Neural progenitor cell (in vitro differentiated cells): ENCODE results near the gene ADTRP. TPM values are rescaled to one million over a fixed set of nuclear protein-coding genes. Genes with fewer than 3 reads are reported as not detected.

Experiments used
- DNase-seq: peaks from one replicate; pipeline ENCODE4 v3.0.0-alpha.2; 2016; ENCODE audit warnings: low spot score
- H2AFZ ChIP-seq: fragments of 200-600 bp; sonication (generic); replicated peaks from 2 replicates; pipeline ENCODE4 v1.6.1; 2016; ENCODE audit warnings: antibody characterized with exemption
- H3F3A ChIP-seq: fragments of 200-600 bp; sonication (generic); 2 replicates; pipeline ENCODE4 v1.6.1; 2016; ENCODE audit warnings: antibody characterized with exemption, low read depth
- H3K27ac ChIP-seq: fragments of 200-600 bp; sonication (generic); 2 replicates; pipeline ENCODE4 v1.5.1; 2016; ENCODE audit warnings: mild to moderate bottlenecking
- H3K27me3 ChIP-seq: fragments of 200-600 bp; sonication (generic); 2 replicates; pipeline ENCODE4 v1.6.1; 2016; ENCODE audit warnings: mild to moderate bottlenecking, moderate library complexity
- H3K36me3 ChIP-seq: fragments of 200-600 bp; sonication (generic); 2 replicates; pipeline ENCODE4 v1.5.1; 2016
- H3K4me1 ChIP-seq: fragments of 200-600 bp; sonication (generic); 2 replicates; pipeline ENCODE4 v1.6.1; 2016; ENCODE audit warnings: mixed run types
- H3K4me2 ChIP-seq: fragments of 200-600 bp; sonication (generic); 2 replicates; pipeline ENCODE4 v1.6.1; 2016
- H3K4me3 ChIP-seq: fragments of 200-600 bp; sonication (generic); 2 replicates; pipeline ENCODE4 v1.5.1; 2016
- H3K79me2 ChIP-seq: fragments of 200-600 bp; sonication (generic); 2 replicates; pipeline ENCODE4 v1.6.1; 2016; ENCODE audit warnings: low read depth
- H3K9ac ChIP-seq: fragments of 200-600 bp; sonication (generic); 2 replicates; pipeline ENCODE4 v1.6.1; 2016
- H3K9me3 ChIP-seq: fragments of 200-600 bp; sonication (generic); 2 replicates; pipeline ENCODE4 v1.5.1; 2016; ENCODE audit warnings: low read depth
- H4K20me1 ChIP-seq: fragments of 200-600 bp; sonication (generic); 2 replicates; pipeline ENCODE4 v1.6.1; 2016; ENCODE audit warnings: low read depth
- H3K27ac Mint-ChIP-seq: 3 replicates; pipeline ENCODE4 v1.8.0; 2021; ENCODE audit warnings: mixed read lengths
- H3K27me3 Mint-ChIP-seq: 2 replicates; pipeline ENCODE4 v1.8.0; 2022; ENCODE audit warnings: low read depth, mild to moderate bottlenecking, inconsistent platforms, moderate library complexity, mixed read lengths; ENCODE audit not compliant: insufficient read depth
- H3K36me3 Mint-ChIP-seq: 3 replicates; pipeline ENCODE4 v1.8.0; 2021; ENCODE audit warnings: mixed read lengths
- H3K4me1 Mint-ChIP-seq: 3 replicates; pipeline ENCODE4 v1.8.0; 2021; ENCODE audit warnings: mixed read lengths
- H3K4me3 Mint-ChIP-seq: 3 replicates; pipeline ENCODE4 v1.8.0; 2021; ENCODE audit warnings: mild to moderate bottlenecking, moderate library complexity, mixed read lengths
- H3K9me3 Mint-ChIP-seq: 3 replicates; pipeline ENCODE4 v1.8.0; 2020; ENCODE audit warnings: mixed read lengths
- EZH2 ChIP-seq: fragments of 200-600 bp; sonication (generic); IDR thresholded peaks from 2 replicates; pipeline ENCODE4 v1.6.1; 2017; ENCODE audit warnings: antibody characterized with exemption, mild to moderate bottlenecking, moderate library complexity
- EZH2phosphoT487 ChIP-seq: fragments of 200-600 bp; sonication (generic); IDR thresholded peaks from 2 replicates; pipeline ENCODE4 v1.6.1; 2017; ENCODE audit warnings: antibody characterized with exemption
- small RNA-seq: library from RNA; depleted of rRNA; stranded (forward); fragments of <200 nt; gene quantifications from one replicate; pipeline ENCODE3, GENCODE V24; 2015
- total RNA-seq: library from RNA; depleted of rRNA; stranded (reverse); fragments of >200 nt; gene quantifications from 2 replicates; pipeline ENCODE4 v1.2.3, GENCODE V29; 2015; ENCODE audit warnings: low replicate concordance
- TF ChIP-seq, protein P1 (sequence below): fragments of 200-600 bp; sonication (generic); IDR thresholded peaks from 2 replicates; pipeline ENCODE4 v1.5.1; 2017; ENCODE audit warnings: antibody characterized with exemption, mild to moderate bottlenecking

Gene ADTRP
- total RNA-seq, 1 donor from 2014 or later = not detected

DNA sequence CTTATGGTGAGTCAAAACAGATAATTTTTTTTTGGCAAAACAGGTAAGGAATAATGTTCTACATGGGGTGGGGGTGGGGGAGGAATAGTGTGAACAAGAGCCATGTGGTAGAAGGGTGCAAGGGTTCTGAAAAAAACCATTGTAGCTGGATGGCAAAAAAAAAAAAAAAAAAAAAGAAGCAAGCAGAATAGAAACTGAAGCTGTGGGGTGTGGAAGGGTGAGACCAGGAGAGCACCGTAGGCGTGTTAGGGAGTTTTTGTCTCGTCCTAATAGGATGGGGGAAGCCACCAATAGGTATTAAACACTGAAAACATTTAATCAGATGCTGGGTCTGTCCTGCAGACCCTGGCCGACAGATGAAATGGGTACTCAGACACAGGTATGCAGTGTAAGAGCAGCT, 110.1 kb downstream of the ADTRP start:
- no peak overlapping the region for H3K4me3 Mint-ChIP-seq
- Histone ChIP-seq H3K4me1 (no peaks in the 10 kb centered on the region), H3K9me3 (peaks cover 10% of the 10 kb centered on the region), H3K4me3 (no peak overlapping the region), H2AFZ (no peak overlapping the region), H3K79me2 (no peaks in the 10 kb centered on the region), H3K27me3 (no peaks in the 10 kb centered on the region), H3F3A (no peaks in the 10 kb centered on the region), H3K9ac (no peak overlapping the region), H4K20me1 (no peaks in the 10 kb centered on the region), H3K36me3 (no peaks in the 10 kb centered on the region), H3K4me2 (no peak overlapping the region), H3K27ac (no peak overlapping the region)
- no peaks in the 10 kb centered on the region for H3K36me3 Mint-ChIP-seq
- H3K27me3 Mint-ChIP-seq = no peaks in the 10 kb centered on the region
- DNase-seq = no peak
- H3K27ac Mint-ChIP-seq = no peak overlapping the region
- peaks cover 13% of the 10 kb centered on the region for H3K9me3 Mint-ChIP-seq
- no peaks in the 10 kb centered on the region for H3K4me1 Mint-ChIP-seq
- TF ChIP-seq, protein P1, sequence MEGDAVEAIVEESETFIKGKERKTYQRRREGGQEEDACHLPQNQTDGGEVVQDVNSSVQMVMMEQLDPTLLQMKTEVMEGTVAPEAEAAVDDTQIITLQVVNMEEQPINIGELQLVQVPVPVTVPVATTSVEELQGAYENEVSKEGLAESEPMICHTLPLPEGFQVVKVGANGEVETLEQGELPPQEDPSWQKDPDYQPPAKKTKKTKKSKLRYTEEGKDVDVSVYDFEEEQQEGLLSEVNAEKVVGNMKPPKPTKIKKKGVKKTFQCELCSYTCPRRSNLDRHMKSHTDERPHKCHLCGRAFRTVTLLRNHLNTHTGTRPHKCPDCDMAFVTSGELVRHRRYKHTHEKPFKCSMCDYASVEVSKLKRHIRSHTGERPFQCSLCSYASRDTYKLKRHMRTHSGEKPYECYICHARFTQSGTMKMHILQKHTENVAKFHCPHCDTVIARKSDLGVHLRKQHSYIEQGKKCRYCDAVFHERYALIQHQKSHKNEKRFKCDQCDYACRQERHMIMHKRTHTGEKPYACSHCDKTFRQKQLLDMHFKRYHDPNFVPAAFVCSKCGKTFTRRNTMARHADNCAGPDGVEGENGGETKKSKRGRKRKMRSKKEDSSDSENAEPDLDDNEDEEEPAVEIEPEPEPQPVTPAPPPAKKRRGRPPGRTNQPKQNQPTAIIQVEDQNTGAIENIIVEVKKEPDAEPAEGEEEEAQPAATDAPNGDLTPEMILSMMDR = no peak
- TF ChIP-seq EZH2phosphoT487 (no peak), EZH2 (no peak)

DNA sequence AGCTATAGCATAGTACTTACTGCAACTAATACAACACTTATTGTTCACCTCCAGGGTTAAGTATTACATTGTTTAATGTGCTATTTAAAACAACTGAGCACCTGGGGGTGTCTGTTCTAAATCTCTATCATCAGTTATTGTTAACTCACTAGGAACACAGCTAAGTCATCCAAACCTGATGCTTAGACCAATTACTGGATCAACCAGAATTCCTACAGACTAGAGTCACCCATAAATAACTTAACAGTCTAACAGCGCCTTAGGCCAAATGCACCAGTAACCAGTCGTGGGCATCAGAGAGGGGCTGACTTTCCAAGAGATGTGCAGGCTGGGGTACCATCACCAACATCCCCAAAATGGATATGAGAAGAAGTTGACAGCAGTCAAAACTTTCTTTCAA, 110.7 kb downstream of the ADTRP start:
- H3K4me1 ChIP-seq = no peaks in the 10 kb centered on the region
- H3K27me3 ChIP-seq = no peaks in the 10 kb centered on the region
- DNase-seq = no peak
- H4K20me1 ChIP-seq = no peaks in the 10 kb centered on the region
- H3K27me3 Mint-ChIP-seq = no peaks in the 10 kb centered on the region
- H3K27ac ChIP-seq = no peak overlapping the region
- no peaks in the 10 kb centered on the region for H3K4me1 Mint-ChIP-seq
- H3K9me3 Mint-ChIP-seq = peaks cover 13% of the 10 kb centered on the region
- H2AFZ ChIP-seq = no peak overlapping the region
- H3K4me2 ChIP-seq = no peak overlapping the region
- no peaks in the 10 kb centered on the region for H3K36me3 Mint-ChIP-seq
- no peaks in the 10 kb centered on the region for H3F3A ChIP-seq
- no peak overlapping the region for H3K4me3 Mint-ChIP-seq
- H3K79me2 ChIP-seq = no peaks in the 10 kb centered on the region
- peaks cover 10% of the 10 kb centered on the region for H3K9me3 ChIP-seq
- H3K9ac ChIP-seq = no peak overlapping the region
- H3K36me3 ChIP-seq = no peaks in the 10 kb centered on the region
- H3K4me3 ChIP-seq = no peak overlapping the region
- no peak overlapping the region for H3K27ac Mint-ChIP-seq
- TF ChIP-seq EZH2 (no peak), EZH2phosphoT487 (no peak)
- TF ChIP-seq, protein P1 = no peak

DNA sequence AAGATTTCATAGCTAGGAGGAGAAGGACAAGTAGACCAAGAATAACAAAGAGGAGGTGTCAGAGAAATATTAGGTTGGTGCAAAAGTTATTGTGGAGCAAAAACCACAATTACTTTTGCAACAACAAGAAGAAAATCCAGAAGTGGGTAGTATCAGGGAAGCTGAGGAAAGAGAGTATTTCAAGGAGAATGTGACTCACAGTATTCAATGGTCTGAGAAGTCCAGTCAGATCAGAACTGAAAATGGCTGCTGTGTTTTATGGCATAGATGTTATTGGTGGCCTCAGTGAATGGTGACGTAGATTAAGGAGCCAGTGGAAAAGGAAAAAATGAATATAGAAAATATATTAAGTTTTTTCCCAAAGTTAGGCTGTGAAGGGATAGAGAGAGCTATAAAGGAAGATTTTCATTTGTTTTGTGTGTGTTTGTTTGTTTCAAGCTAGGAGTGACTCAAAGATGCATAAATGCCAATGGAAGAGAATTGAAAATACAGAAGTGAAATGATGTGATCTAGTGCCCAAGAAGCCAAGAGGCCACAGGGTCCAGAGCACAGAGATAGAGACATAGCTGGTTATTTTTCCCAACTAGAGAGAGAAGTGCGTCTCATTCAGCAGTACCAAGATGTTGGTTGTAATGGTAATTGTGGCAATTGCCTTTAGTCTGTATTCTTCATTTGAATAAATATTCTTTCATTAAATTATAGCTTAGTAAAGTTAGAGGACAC, 112.8 kb downstream of the ADTRP start:
- Mint-ChIP-seq H3K27me3 (no peaks in the 10 kb centered on the region), H3K9me3 (peaks cover 13% of the 10 kb centered on the region), H3K27ac (no peak overlapping the region), H3K36me3 (no peaks in the 10 kb centered on the region), H3K4me1 (no peaks in the 10 kb centered on the region), H3K4me3 (no peak overlapping the region)
- no peaks in the 10 kb centered on the region for H3K27me3 ChIP-seq
- H2AFZ ChIP-seq = no peak overlapping the region
- H3K27ac ChIP-seq = no peak overlapping the region
- H3K36me3 ChIP-seq = no peaks in the 10 kb centered on the region
- H3K4me3 ChIP-seq = no peak overlapping the region
- no peak overlapping the region for H3K9ac ChIP-seq
- H4K20me1 ChIP-seq = no peaks in the 10 kb centered on the region
- peaks cover 4% of the 10 kb centered on the region for H3K9me3 ChIP-seq
- TF ChIP-seq, protein P1 = no peak
- no peak for TF ChIP-seq EZH2phosphoT487
- TF ChIP-seq EZH2 = no peak
- H3F3A ChIP-seq = no peaks in the 10 kb centered on the region
- H3K79me2 ChIP-seq = no peaks in the 10 kb centered on the region
- DNase-seq = no peak
- no peaks in the 10 kb centered on the region for H3K4me1 ChIP-seq
- no peak overlapping the region for H3K4me2 ChIP-seq

Small RNA genes lying within 50 kb of the gene (small RNA-seq; reads per million reads assigned to genes)
- not detected for gene RF00272

Other genes starting within 250 kb of the ADTRP start
- 13.6 and 19.7 TPM in 2 replicates for gene TMEM170B, start 241.1 kb downstream of the ADTRP start, total RNA-seq
- 21.6 and 23.3 TPM in 2 replicates for gene HIVEP1, start 233.5 kb upstream of the ADTRP start, total RNA-seq